HL-60 (cell line): Measurements from ENCODE around the gene RXFP4.

Experiments used
- DNase-seq, 2 experiments: peaks; one replicate each; pipeline ENCODE4 v3.0.0-alpha.2; 2010 to 2020; ENCODE audit warnings: low read depth in 1 of 2, low spot score in 1 of 2
- H3K27ac ChIP-seq: fragments of 250-450 bp; sonication (Bioruptor Pico); replicated peaks from 2 replicates; pipeline ENCODE4 v1.5.1; 2020; ENCODE audit warnings: mild to moderate bottlenecking, moderate library complexity
- H3K27me3 ChIP-seq: fragments of 250-450 bp; sonication (Bioruptor Pico); 2 replicates; pipeline ENCODE4 v1.5.1; 2021; ENCODE audit warnings: mild to moderate bottlenecking, moderate library complexity; ENCODE audit not compliant: insufficient read depth, poor library complexity, severe bottlenecking
- H3K4me3 ChIP-seq: replicated peaks from 2 replicates; pipeline ENCODE4 v1.5.1; 2011; ENCODE audit warnings: mild to moderate bottlenecking, control low read depth, low read length; ENCODE audit not compliant: insufficient read depth
- GABPA ChIP-seq: IDR thresholded peaks from 2 replicates; pipeline ENCODE4 v1.6.1; 2012; ENCODE audit warnings: low read depth
- POLR2AphosphoS5 ChIP-seq: IDR thresholded peaks from 2 replicates; pipeline ENCODE4 v1.6.1; 2012; ENCODE audit warnings: low read depth
- SPI1 ChIP-seq: IDR thresholded peaks from 2 replicates; pipeline ENCODE4 v1.6.1; 2012; ENCODE audit warnings: low read depth, mild to moderate bottlenecking, borderline replicate concordance
- TF ChIP-seq, protein P1 (sequence below): IDR thresholded peaks from one replicate; pipeline ENCODE4 v1.5.1; 2011; ENCODE audit warnings: low read length, control low read depth, inconsistent platforms; ENCODE audit not compliant: insufficient read depth
- TF ChIP-seq, protein P2 (sequence below): IDR thresholded peaks from 2 replicates; pipeline ENCODE4 v1.6.1; 2012; ENCODE audit warnings: low read depth; ENCODE audit not compliant: insufficient replicate concordance

Gene RXFP4

DNA sequence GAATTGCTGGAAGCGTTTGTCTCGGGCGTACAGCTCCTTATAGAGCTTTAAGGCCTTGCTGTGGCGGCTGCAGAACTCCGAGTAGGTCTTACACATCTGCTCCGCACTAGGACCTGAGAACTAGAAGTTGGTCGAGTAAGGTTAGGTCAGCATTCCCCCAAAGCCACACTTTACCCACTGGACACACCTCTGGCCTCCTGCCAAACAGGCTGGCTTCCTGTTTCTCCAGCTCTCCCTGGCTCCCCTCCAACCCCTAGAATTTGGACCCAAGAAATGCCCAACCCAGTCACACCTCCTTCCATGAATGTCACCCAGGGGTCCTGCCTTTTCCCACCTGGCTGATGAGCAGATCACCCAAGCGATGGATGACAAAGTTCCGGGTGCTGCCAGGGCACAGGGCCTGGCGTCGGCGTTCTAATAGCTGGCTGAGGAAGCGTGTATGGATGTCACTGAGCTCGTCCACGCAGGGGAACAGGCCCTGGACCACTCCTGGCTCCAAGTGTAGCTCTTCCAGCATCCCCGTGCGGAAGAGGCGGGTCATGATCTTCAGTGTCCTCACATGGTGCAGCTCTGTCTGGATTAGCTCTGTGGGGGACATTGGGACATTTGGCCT is 21.3 kb downstream of the RXFP4 start:
- DNase-seq: no peak

DNA sequence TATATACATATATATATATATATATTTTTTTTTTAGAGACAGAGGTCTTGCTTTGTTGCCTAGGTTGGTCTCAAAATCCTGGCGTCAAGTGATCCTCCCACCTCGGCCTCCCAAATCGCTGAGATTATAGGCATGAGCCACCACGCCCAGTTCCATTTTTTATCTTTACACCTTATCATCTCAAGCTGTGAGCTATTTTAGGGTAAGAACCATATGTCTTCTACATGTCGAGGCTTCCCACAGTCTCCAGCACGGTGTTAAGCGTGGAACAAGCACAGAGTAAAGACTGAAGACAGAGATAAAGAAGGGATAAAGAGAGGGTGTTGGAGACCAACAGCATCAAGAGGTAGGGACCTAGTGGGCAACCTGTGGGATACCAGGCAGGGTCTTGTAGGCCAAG is 22.8 kb downstream of the RXFP4 start:
- H3K27ac ChIP-seq: no peak overlapping the region
- no peaks in the 10 kb centered on the region for H3K27me3 ChIP-seq
- no peak for DNase-seq
- TF ChIP-seq SPI1 (no peak), GABPA (no peak), POLR2AphosphoS5 (no peak)
- H3K4me3 ChIP-seq: no peak overlapping the region

More for the DNA sequence above, 21.3 kb downstream of the RXFP4 start:
- Histone ChIP-seq H3K27ac (no peak overlapping the region; the same call in 1 of the 2 replicates), H3K27me3 (no peaks in the 10 kb centered on the region), H3K4me3 (no peak overlapping the region)
- TF ChIP-seq SPI1 (0 out of 2 replicates have a peak, but pooled peaks have one; percentile 3), GABPA (no peak)

DNA sequence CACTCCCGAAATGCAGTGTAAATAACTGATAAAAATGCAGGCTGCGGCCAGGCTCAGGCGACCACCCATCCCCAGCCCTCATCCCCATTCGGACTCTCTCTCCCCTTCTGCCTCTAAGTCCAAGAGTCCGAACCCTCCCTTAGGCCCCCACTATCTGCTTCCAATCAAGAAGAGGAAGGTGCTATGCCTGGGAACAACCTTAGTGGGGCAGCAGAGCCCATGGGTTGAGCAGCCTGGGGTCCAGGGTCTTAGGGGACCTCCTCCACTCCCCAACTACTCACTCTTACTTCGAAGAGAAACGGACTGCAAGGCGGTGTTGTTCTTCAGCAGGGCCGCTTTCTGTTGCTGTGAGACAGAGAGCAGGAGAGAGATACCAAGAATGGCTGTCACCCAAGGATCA is 24.7 kb downstream of the RXFP4 start:
- Histone ChIP-seq H3K4me3 (no peak overlapping the region), H3K27ac (peak overlapping the region; percentile 76), H3K27me3 (no peaks in the 10 kb centered on the region)
- DNase-seq: no peak
- TF ChIP-seq POLR2AphosphoS5: no peak
- TF ChIP-seq, protein P1, sequence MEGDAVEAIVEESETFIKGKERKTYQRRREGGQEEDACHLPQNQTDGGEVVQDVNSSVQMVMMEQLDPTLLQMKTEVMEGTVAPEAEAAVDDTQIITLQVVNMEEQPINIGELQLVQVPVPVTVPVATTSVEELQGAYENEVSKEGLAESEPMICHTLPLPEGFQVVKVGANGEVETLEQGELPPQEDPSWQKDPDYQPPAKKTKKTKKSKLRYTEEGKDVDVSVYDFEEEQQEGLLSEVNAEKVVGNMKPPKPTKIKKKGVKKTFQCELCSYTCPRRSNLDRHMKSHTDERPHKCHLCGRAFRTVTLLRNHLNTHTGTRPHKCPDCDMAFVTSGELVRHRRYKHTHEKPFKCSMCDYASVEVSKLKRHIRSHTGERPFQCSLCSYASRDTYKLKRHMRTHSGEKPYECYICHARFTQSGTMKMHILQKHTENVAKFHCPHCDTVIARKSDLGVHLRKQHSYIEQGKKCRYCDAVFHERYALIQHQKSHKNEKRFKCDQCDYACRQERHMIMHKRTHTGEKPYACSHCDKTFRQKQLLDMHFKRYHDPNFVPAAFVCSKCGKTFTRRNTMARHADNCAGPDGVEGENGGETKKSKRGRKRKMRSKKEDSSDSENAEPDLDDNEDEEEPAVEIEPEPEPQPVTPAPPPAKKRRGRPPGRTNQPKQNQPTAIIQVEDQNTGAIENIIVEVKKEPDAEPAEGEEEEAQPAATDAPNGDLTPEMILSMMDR: no peak
- no peak for TF ChIP-seq GABPA
- no peak for TF ChIP-seq SPI1

DNA sequence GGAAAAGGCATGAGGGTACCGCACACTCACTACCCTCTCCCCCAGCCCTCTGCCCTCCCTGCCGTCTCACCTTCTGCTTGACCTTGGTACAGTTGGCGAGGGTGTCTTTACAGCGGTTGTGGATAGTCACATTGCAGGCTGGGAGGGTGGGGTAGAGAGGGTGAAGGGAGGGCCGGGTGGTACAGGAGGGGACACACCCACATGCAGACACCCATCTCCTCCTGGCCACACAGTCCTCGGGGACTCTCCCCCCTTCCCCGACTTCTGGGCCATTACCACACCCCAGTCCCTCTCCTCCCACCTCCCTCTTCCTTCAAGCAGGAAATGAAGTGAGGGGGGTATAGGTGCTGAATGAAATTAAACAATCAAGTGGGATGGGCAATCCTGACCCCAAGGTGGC is 25.3 kb downstream of the RXFP4 start:
- peak in 1 of 2 experiments; percentile 44 for DNase-seq
- H3K27ac ChIP-seq: peak overlapping the region; percentile 76
- no peak for TF ChIP-seq POLR2AphosphoS5
- TF ChIP-seq, protein P2, sequence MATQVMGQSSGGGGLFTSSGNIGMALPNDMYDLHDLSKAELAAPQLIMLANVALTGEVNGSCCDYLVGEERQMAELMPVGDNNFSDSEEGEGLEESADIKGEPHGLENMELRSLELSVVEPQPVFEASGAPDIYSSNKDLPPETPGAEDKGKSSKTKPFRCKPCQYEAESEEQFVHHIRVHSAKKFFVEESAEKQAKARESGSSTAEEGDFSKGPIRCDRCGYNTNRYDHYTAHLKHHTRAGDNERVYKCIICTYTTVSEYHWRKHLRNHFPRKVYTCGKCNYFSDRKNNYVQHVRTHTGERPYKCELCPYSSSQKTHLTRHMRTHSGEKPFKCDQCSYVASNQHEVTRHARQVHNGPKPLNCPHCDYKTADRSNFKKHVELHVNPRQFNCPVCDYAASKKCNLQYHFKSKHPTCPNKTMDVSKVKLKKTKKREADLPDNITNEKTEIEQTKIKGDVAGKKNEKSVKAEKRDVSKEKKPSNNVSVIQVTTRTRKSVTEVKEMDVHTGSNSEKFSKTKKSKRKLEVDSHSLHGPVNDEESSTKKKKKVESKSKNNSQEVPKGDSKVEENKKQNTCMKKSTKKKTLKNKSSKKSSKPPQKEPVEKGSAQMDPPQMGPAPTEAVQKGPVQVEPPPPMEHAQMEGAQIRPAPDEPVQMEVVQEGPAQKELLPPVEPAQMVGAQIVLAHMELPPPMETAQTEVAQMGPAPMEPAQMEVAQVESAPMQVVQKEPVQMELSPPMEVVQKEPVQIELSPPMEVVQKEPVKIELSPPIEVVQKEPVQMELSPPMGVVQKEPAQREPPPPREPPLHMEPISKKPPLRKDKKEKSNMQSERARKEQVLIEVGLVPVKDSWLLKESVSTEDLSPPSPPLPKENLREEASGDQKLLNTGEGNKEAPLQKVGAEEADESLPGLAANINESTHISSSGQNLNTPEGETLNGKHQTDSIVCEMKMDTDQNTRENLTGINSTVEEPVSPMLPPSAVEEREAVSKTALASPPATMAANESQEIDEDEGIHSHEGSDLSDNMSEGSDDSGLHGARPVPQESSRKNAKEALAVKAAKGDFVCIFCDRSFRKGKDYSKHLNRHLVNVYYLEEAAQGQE: no peak
- TF ChIP-seq, protein P1: no peak
- no peak for TF ChIP-seq GABPA
- TF ChIP-seq SPI1: no peak
- H3K27me3 ChIP-seq: no peaks in the 10 kb centered on the region
- H3K4me3 ChIP-seq: no peak overlapping the region

DNA sequence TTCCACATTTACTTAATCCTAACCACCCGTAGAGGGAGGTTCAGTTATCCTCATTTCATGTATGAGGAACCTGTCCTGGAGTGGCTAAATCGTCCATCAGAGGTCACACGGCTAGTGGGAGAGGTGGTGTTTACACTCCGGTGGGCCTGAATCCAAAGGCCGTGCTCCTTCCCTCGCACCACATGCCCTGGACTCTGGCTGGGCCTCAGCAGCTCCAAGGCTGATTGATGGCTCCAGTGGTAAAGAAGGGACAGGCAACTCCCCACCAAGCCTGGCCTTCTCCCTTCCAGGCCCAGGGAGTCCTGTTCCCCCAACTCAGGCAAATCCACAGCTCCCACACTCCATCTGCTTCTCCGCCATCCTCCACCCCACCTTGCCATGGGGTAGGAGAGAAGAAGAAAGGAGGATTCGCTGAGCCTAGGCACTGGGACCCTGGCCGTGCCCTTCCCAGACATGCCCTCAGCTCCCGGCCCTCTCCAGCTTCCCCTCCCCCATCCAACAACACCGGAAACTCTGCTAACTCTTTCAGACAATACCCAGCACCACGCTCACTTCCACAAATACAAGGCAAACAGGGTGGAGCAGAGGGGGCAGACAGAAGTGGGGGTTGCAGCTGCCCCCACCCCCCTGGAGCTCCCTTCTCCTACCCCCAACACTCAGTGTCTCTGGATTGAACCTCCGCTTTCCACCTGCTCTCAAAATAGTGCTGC is 26.1 kb downstream of the RXFP4 start:
- DNase-seq: peak in 1 of 2 experiments; percentile 81

More for the DNA sequence above, 26.1 kb downstream of the RXFP4 start:
- Histone ChIP-seq H3K27me3 (no peaks in the 10 kb centered on the region), H3K27ac (peak overlapping the region; percentile 76), H3K4me3 (0 out of 2 replicates have a peak overlapping the region, but pooled peaks have one; percentile 8)
- TF ChIP-seq SPI1: peak; percentile 63; the same call in 1 of the 2 replicates
- TF ChIP-seq, protein P1: no peak
- peak; percentile 80 for TF ChIP-seq POLR2AphosphoS5
- TF ChIP-seq GABPA: 0 out of 2 replicates have a peak, but pooled peaks have one; percentile 12
- TF ChIP-seq, protein P2: no peak
